Mucosa of stomach (tissue), 1 donor: ENCODE data around the gene EIF4B.
"Not testable (repeated sequence)": the region's sequence is repeated elsewhere in the genome, so short reads cannot be mapped to it uniquely, and the experiment has no call there.

Experiments used
- H3K27me3 ChIP-seq: one replicate; pipeline ENCODE4 v1.7.0; 2013; ENCODE audit warnings: mild to moderate bottlenecking, low read length; ENCODE audit not compliant: control insufficient read depth, insufficient read depth
- H3K36me3 ChIP-seq: one replicate; pipeline ENCODE4 v1.7.0; 2013; ENCODE audit warnings: low read length; ENCODE audit not compliant: control insufficient read depth, insufficient read depth
- H3K4me1 ChIP-seq: one replicate; pipeline ENCODE4 v1.7.0; 2013; ENCODE audit warnings: mild to moderate bottlenecking, low read length; ENCODE audit not compliant: control insufficient read depth, insufficient read depth
- H3K4me3 ChIP-seq: one replicate; pipeline ENCODE4 v1.7.0; 2013; ENCODE audit warnings: low read length
- H3K9ac ChIP-seq: one replicate; pipeline ENCODE4 v1.7.0; 2013; ENCODE audit warnings: mild to moderate bottlenecking, low read length, moderate library complexity
- H3K9me3 ChIP-seq: one replicate; pipeline ENCODE4 v1.7.0; 2013; ENCODE audit warnings: mild to moderate bottlenecking, low read length, moderate library complexity; ENCODE audit not compliant: control insufficient read depth
- donor health status: Pancreatic carcinoma.

The EIF4B gene

GRCh38 chr12:52977170-52977569 is 29.1 kb upstream of the EIF4B start:
- no peaks in the 10 kb centered on the region for H3K27me3 ChIP-seq
- H3K36me3 ChIP-seq: no peaks in the 10 kb centered on the region
- no peaks in the 10 kb centered on the region for H3K9me3 ChIP-seq
- H3K4me3 ChIP-seq: no peak overlapping the region
- H3K9ac ChIP-seq: no peak overlapping the region
- peaks cover 31% of the 10 kb centered on the region for H3K4me1 ChIP-seq

GRCh38 chr12:52980096-52980649 is 26.1 kb upstream of the EIF4B start:
- Histone ChIP-seq H3K4me1 (peaks cover 23% of the 10 kb centered on the region), H3K27me3 (no peaks in the 10 kb centered on the region), H3K4me3 (no peak overlapping the region), H3K9ac (peak overlapping the region; percentile 34), H3K36me3 (no peaks in the 10 kb centered on the region), H3K9me3 (no peaks in the 10 kb centered on the region)

GRCh38 chr12:52980650-52981423 is 25.4 kb upstream of the EIF4B start:
- peaks cover 18% of the 10 kb centered on the region for H3K4me1 ChIP-seq
- H3K27me3 ChIP-seq: no peaks in the 10 kb centered on the region
- H3K4me3 ChIP-seq: no peak overlapping the region
- H3K9ac ChIP-seq: no peak overlapping the region
- no peaks in the 10 kb centered on the region for H3K36me3 ChIP-seq
- no peaks in the 10 kb centered on the region for H3K9me3 ChIP-seq

GRCh38 chr12:52984136-52984535 is 22.1 kb upstream of the EIF4B start:
- Histone ChIP-seq H3K9me3 (no peaks in the 10 kb centered on the region), H3K9ac (no peak overlapping the region), H3K36me3 (no peaks in the 10 kb centered on the region), H3K4me3 (no peak overlapping the region), H3K27me3 (no peaks in the 10 kb centered on the region), H3K4me1 (peaks cover 17% of the 10 kb centered on the region)

GRCh38 chr12:52988898-52989297 is 17.4 kb upstream of the EIF4B start:
- Histone ChIP-seq H3K27me3 (no peaks in the 10 kb centered on the region), H3K4me3 (no peak overlapping the region), H3K4me1 (peaks cover 42% of the 10 kb centered on the region), H3K36me3 (no peaks in the 10 kb centered on the region), H3K9me3 (no peaks in the 10 kb centered on the region), H3K9ac (peak overlapping the region; percentile 5)

GRCh38 chr12:52990206-52990605 is 16.1 kb upstream of the EIF4B start:
- Histone ChIP-seq H3K9me3 (no peaks in the 10 kb centered on the region), H3K9ac (no peak overlapping the region), H3K4me1 (peaks cover 43% of the 10 kb centered on the region), H3K4me3 (no peak overlapping the region), H3K27me3 (no peaks in the 10 kb centered on the region), H3K36me3 (no peaks in the 10 kb centered on the region)

GRCh38 chr12:52992240-52992639 is 14.0 kb upstream of the EIF4B start:
- not testable (repeated sequence) for H3K9ac ChIP-seq, H3K27me3 ChIP-seq, H3K9me3 ChIP-seq, H3K36me3 ChIP-seq, H3K4me3 ChIP-seq
- peaks cover 43% of the 10 kb centered on the region for H3K4me1 ChIP-seq

GRCh38 chr12:52992699-52993557 is 13.3 kb upstream of the EIF4B start:
- no peak overlapping the region for H3K9ac ChIP-seq
- no peaks in the 10 kb centered on the region for H3K27me3 ChIP-seq
- H3K9me3 ChIP-seq: no peaks in the 10 kb centered on the region
- no peaks in the 10 kb centered on the region for H3K36me3 ChIP-seq
- peaks cover 43% of the 10 kb centered on the region for H3K4me1 ChIP-seq
- H3K4me3 ChIP-seq: no peak overlapping the region

- Histone ChIP-seq H3K4me1 (peaks cover 38% of the 10 kb centered on the region), H3K36me3 (no peaks in the 10 kb centered on the region), H3K4me3 (no peak overlapping the region), H3K27me3 (no peaks in the 10 kb centered on the region), H3K9ac (no peak overlapping the region), H3K9me3 (no peaks in the 10 kb centered on the region)
Observed at GRCh38 chr12:52993558-52993869, 12.7 kb upstream of the EIF4B start.

- no peak overlapping the region for H3K4me3 ChIP-seq
- peaks cover 14% of the 10 kb centered on the region for H3K4me1 ChIP-seq
- no peaks in the 10 kb centered on the region for H3K9me3 ChIP-seq
- H3K36me3 ChIP-seq: no peaks in the 10 kb centered on the region
- no peaks in the 10 kb centered on the region for H3K27me3 ChIP-seq
- no peak overlapping the region for H3K9ac ChIP-seq
Observed at GRCh38 chr12:53004178-53004577, 2.1 kb upstream of the EIF4B start.

GRCh38 chr12:53004582-53004981 is 1.7 kb upstream of the EIF4B start:
- Histone ChIP-seq H3K36me3 (no peaks in the 10 kb centered on the region), H3K9me3 (no peaks in the 10 kb centered on the region), H3K9ac (no peak overlapping the region), H3K4me1 (peaks cover 14% of the 10 kb centered on the region), H3K27me3 (no peaks in the 10 kb centered on the region), H3K4me3 (no peak overlapping the region)
